H1 (cell line): ENCODE measurements around the gene ZNF415. TPM values are rescaled to one million over a fixed set of nuclear protein-coding genes. Genes with fewer than 3 reads are reported as not detected.

Experiments
- CTCF ChIA-PET: fragments of 300-600 bp; sonication (Branson Sonifier 250); formaldehyde crosslinking; loops from one replicate; lab custom pipeline; 2021; ENCODE audit not compliant: partially characterized antibody; lab: Charles Lee
- POLR2A ChIA-PET: fragments of 300-600 bp; sonication (Branson Sonifier 250); formaldehyde crosslinking; loops from one replicate; lab custom pipeline; 2021; ENCODE audit warnings: inconsistent platforms; ENCODE audit not compliant: partially characterized antibody; lab: Charles Lee
- DNase-seq, 2 experiments: peaks; one replicate each; pipeline versions ENCODE4 v3.0.0 to v3.0.0-alpha.2; 2010 to 2022; ENCODE audit warnings: low spot score in 2 of 2, low read depth in 1 of 2, mixed read lengths in 1 of 2
- FAIRE-seq: peaks from 2 replicates; lab custom pipeline; 2011; peaks lifted over from hg19 to GRCh38; lab: Jason Lieb, UNC
- H2AFZ ChIP-seq: 2 replicates; pipeline ENCODE4 v1.8.1; 2012; ENCODE audit warnings: low read length, inconsistent platforms
- H2AK5ac ChIP-seq: 2 replicates; pipeline ENCODE4 v1.6.1; 2013; ENCODE audit warnings: low read depth, low read length
- H2BK120ac ChIP-seq: replicated peaks from 2 replicates; pipeline ENCODE3; 2013; ENCODE audit warnings: low read depth, low read length, inconsistent platforms
- H2BK12ac ChIP-seq: 2 replicates; pipeline ENCODE4 v1.6.1; 2013; ENCODE audit warnings: low read depth, low read length
- H2BK15ac ChIP-seq: 2 replicates; pipeline ENCODE4 v1.6.1; 2013; ENCODE audit warnings: low read length
- H2BK20ac ChIP-seq: 2 replicates; pipeline ENCODE4 v1.6.1; 2013; ENCODE audit warnings: low read length
- H2BK5ac ChIP-seq: 2 replicates; pipeline ENCODE4 v1.6.1; 2013; ENCODE audit warnings: low read depth, low read length
- H3K14ac ChIP-seq: 2 replicates; pipeline ENCODE4 v1.6.1; 2013; ENCODE audit warnings: inconsistent platforms; ENCODE audit not compliant: insufficient read length
- H3K18ac ChIP-seq: 2 replicates; pipeline ENCODE4 v1.6.1; 2013; ENCODE audit warnings: low read length; ENCODE audit errors: extremely low read depth
- H3K23ac ChIP-seq: 2 replicates; pipeline ENCODE4 v1.6.1; 2013; ENCODE audit warnings: inconsistent platforms; ENCODE audit not compliant: insufficient read length
- H3K23me2 ChIP-seq: 2 replicates; pipeline ENCODE4 v1.6.1; 2013; ENCODE audit warnings: low read depth, low read length
- H3K27ac ChIP-seq: 2 replicates; pipeline ENCODE4 v1.6.1; 2011; ENCODE audit warnings: low read depth, low read length, inconsistent platforms
- H3K27me3 ChIP-seq, 4 experiments: replicated peaks in 1 of 4; 1 replicate in 1 of 4; 2 replicates in 3 of 4; pipeline versions ENCODE4 v1.6.1 to v1.8.1; 2011 to 2013; ENCODE audit warnings: low read length in 3 of 4, mild to moderate bottlenecking in 3 of 4, inconsistent platforms in 2 of 4, mixed read lengths in 2 of 4, moderate library complexity in 1 of 4; ENCODE audit not compliant: control insufficient read depth in 3 of 4, insufficient read depth in 3 of 4; ENCODE audit errors: extremely low read depth in 1 of 4
- H3K36me3 ChIP-seq, 4 experiments: 2 replicates each; pipeline versions ENCODE4 v1.6.1 to v1.8.1; 2011 to 2013; ENCODE audit warnings: mild to moderate bottlenecking in 4 of 4, low read length in 3 of 4, moderate library complexity in 2 of 4, control low read depth in 1 of 4, inconsistent platforms in 1 of 4; ENCODE audit not compliant: insufficient read depth in 4 of 4, control insufficient read depth in 2 of 4
- H3K4ac ChIP-seq: replicated peaks from 2 replicates; pipeline ENCODE3; 2013; ENCODE audit warnings: low read length, low read depth, mixed read lengths, inconsistent platforms; ENCODE audit not compliant: insufficient read length
- H3K4me1 ChIP-seq, 4 experiments: replicated peaks in 1 of 4; 1 replicate in 1 of 4; 2 replicates in 3 of 4; pipeline versions ENCODE4 v1.6.1 to v1.8.1; 2011 to 2013; ENCODE audit warnings: low read length in 3 of 4, inconsistent platforms in 2 of 4, mixed read lengths in 1 of 4; ENCODE audit not compliant: insufficient read depth in 4 of 4, control insufficient read depth in 3 of 4
- H3K4me2 ChIP-seq, 2 experiments: 2 replicates each; pipeline versions ENCODE4 v1.6.1 to v1.8.1; 2011 to 2013; ENCODE audit warnings: low read depth in 2 of 2, low read length in 2 of 2, control low read depth in 1 of 2, inconsistent platforms in 1 of 2, mild to moderate bottlenecking in 1 of 2; ENCODE audit not compliant: insufficient read depth in 1 of 2
- H3K4me3 ChIP-seq, 4 experiments: fragments of 200-600, 300-600 bp in 1 of 4; sonication (generic), shearing (Covaris generic), sonication (Bioruptor Twin) in 1 of 4; 2 replicates each; pipeline versions ENCODE4 v1.5.1 to v1.8.1; 2011 to 2016; ENCODE audit warnings: low read length in 4 of 4, low read depth in 3 of 4, control low read depth in 2 of 4, inconsistent platforms in 2 of 4, mild to moderate bottlenecking in 2 of 4, mixed read lengths in 1 of 4, moderate library complexity in 1 of 4; ENCODE audit not compliant: insufficient read depth in 2 of 4; ENCODE audit errors: extremely low read depth in 1 of 4
- H3K56ac ChIP-seq: replicated peaks from 2 replicates; pipeline ENCODE3; 2013; ENCODE audit warnings: low read depth, mild to moderate bottlenecking, mixed read lengths, low read length, inconsistent platforms; ENCODE audit not compliant: insufficient read length
- H3K79me1 ChIP-seq: 2 replicates; pipeline ENCODE4 v1.6.1; 2013; ENCODE audit warnings: low read depth, low read length, control low read depth
- H3K79me2 ChIP-seq, 2 experiments: 2 replicates each; pipeline versions ENCODE4 v1.6.1 to v1.8.1; 2012 to 2013; ENCODE audit warnings: low read length in 2 of 2, mild to moderate bottlenecking in 2 of 2, inconsistent platforms in 1 of 2; ENCODE audit not compliant: insufficient read depth in 2 of 2, control insufficient read depth in 1 of 2
- H3K9ac ChIP-seq, 4 experiments: replicated peaks in 1 of 4; 1 replicate in 1 of 4; 2 replicates in 3 of 4; pipeline versions ENCODE4 v1.6.1 to v1.8.1; 2011 to 2013; ENCODE audit warnings: low read depth in 3 of 4, low read length in 3 of 4, control low read depth in 2 of 4, mild to moderate bottlenecking in 2 of 4, moderate library complexity in 2 of 4, inconsistent platforms in 1 of 4; ENCODE audit errors: extremely low read depth in 1 of 4
- H3K9me3 ChIP-seq, 2 experiments: 2 replicates each; pipeline versions ENCODE4 v1.6.1 to v1.8.1; 2012 to 2013; ENCODE audit warnings: mild to moderate bottlenecking in 2 of 2, moderate library complexity in 2 of 2, control low read depth in 1 of 2, inconsistent platforms in 1 of 2, low read depth in 1 of 2, low read length in 1 of 2, mixed read lengths in 1 of 2; ENCODE audit not compliant: insufficient read depth in 2 of 2
- H4K20me1 ChIP-seq, 2 experiments: replicated peaks in 1 of 2; 2 replicates each; pipeline versions ENCODE3 to v1.8.1; 2011 to 2013; ENCODE audit warnings: inconsistent platforms in 2 of 2, low read length in 2 of 2, mild to moderate bottlenecking in 1 of 2; ENCODE audit not compliant: insufficient read depth in 2 of 2, control insufficient read depth in 1 of 2
- H4K5ac ChIP-seq: 2 replicates; pipeline ENCODE4 v1.6.1; 2013; ENCODE audit warnings: low read length, low read depth, mixed read lengths, inconsistent platforms; ENCODE audit not compliant: insufficient read length
- H4K8ac ChIP-seq: 2 replicates; pipeline ENCODE4 v1.8.0; 2013; ENCODE audit warnings: mild to moderate bottlenecking, moderate library complexity, low read length, inconsistent platforms; ENCODE audit not compliant: insufficient read depth; ENCODE audit errors: extremely low read depth
- H4K91ac ChIP-seq: replicated peaks from 2 replicates; pipeline ENCODE3; 2013; ENCODE audit warnings: low read length, mixed read lengths, inconsistent platforms; ENCODE audit not compliant: insufficient read length
- CHD2 ChIP-seq: IDR thresholded peaks from 2 replicates; pipeline ENCODE4 v1.6.1; 2012; ENCODE audit warnings: low read length, improper control_type of control experiment
- EP300 ChIP-seq, 2 experiments: IDR thresholded peaks; 1 replicate in 1 of 2; 2 replicates in 1 of 2; pipeline ENCODE4 v1.6.1; 2011 to 2012; ENCODE audit warnings: low read depth in 2 of 2, low read length in 2 of 2, mild to moderate bottlenecking in 2 of 2, borderline replicate concordance in 1 of 2, inconsistent platforms in 1 of 2, moderate library complexity in 1 of 2
- EZH2 ChIP-seq: fragments of 200-600 bp; sonication (generic); IDR thresholded peaks from 2 replicates; pipeline ENCODE4 v1.7.1; 2012; ENCODE audit warnings: low read depth, mild to moderate bottlenecking, moderate library complexity, low read length, inconsistent platforms; ENCODE audit not compliant: severe bottlenecking
- JUN ChIP-seq: IDR thresholded peaks from 2 replicates; pipeline ENCODE4 v1.6.1; 2011; ENCODE audit warnings: low read depth, mild to moderate bottlenecking, improper control_type of control experiment, low read length
- KDM5A ChIP-seq: fragments of 200-600 bp; IDR thresholded peaks from 2 replicates; pipeline ENCODE4 v1.7.1; 2012; ENCODE audit warnings: mild to moderate bottlenecking, low read length, inconsistent platforms, mixed read lengths
- NRF1 ChIP-seq: IDR thresholded peaks from 2 replicates; pipeline ENCODE4 v1.6.1; 2011; ENCODE audit warnings: mild to moderate bottlenecking, low read depth, low read length, improper control_type of control experiment
- WGBS, 2 experiments: shearing (Covaris generic) in 1 of 2; methylation state at CpG; one replicate each; pipeline versions ENCODE4 v1.1.6 to v1.1.7; 2013 to 2015; ENCODE audit warnings: low lambda C conversion rate in 2 of 2, mixed read lengths in 2 of 2, inconsistent platforms in 1 of 2, low coverage in 1 of 2, missing lambda C conversion rate in 1 of 2; ENCODE audit not compliant: insufficient replicate concordance in 2 of 2, insufficient coverage in 1 of 2, insufficient read length in 1 of 2; ENCODE audit errors: extremely low coverage in 1 of 2, missing lambda C conversion rate in 1 of 2; 5-methylcytosine and 5-hydroxymethylcytosine counted together
- polyA plus RNA-seq, 7 experiments: library from polyadenylated mRNA; depleted of rRNA in 3 of 7; stranded (reverse) in 5 of 7; unstranded in 2 of 7; fragments of >200 nt in 5 of 7; fragments of 200-250 nt in 2 of 7; gene quantifications; 1 replicate in 5 of 7; 2 replicates in 1 of 7; 4 replicates in 1 of 7; pipeline versions ENCODE4 v1.2.1 to v1.2.3, GENCODE V29; 2011 to 2013; ENCODE audit warnings: missing spikeins in 2 of 7, mixed read lengths in 2 of 7
- total RNA-seq: library from RNA; stranded (reverse); fragmentation: NEBNext Ultra II Directional; extraction: Animal tissue kit (Norgen Biotek cat#: 25700); gene quantifications from 2 replicates; pipeline ENCODE4 v1.2.1, GENCODE V29; 2021
- TF ChIP-seq, protein P1 (sequence below): IDR thresholded peaks from 2 replicates; pipeline ENCODE4 v1.6.1; 2012; ENCODE audit warnings: low read length, inconsistent platforms
- TF ChIP-seq, protein P2 (sequence below): IDR thresholded peaks from 2 replicates; pipeline ENCODE4 v1.6.1; 2012; ENCODE audit warnings: inconsistent platforms
- TF ChIP-seq, protein P3 (sequence below), 3 experiments: IDR thresholded peaks; 1 replicate in 2 of 3; 2 replicates in 1 of 3; pipeline versions ENCODE4 v1.5.1 to v1.6.1; 2011; ENCODE audit warnings: low read length in 3 of 3, mild to moderate bottlenecking in 3 of 3, inconsistent platforms in 2 of 3, low read depth in 1 of 3, moderate library complexity in 1 of 3; ENCODE audit not compliant: insufficient read depth in 1 of 3; ENCODE audit errors: control extremely low read depth in 1 of 3

Gene ZNF415
- total and polyA plus RNA-seq, 2 of the 8 experiments (the other 6 are each of a cell fraction or from before 2014, with no cell fraction given) = 5.8 to 9.7 TPM

- 85% methylated on average over 2 of the region's 2 CpGs; no CpG with 5 or more reads in 1 of the 2 experiments for WGBS, 2 experiments
- Histone ChIP-seq H3K4me2 (no peak overlapping the region), H4K5ac (no peak overlapping the region), H2BK15ac (no peak overlapping the region), H3K18ac (no peak overlapping the region), H3K79me2 (no peaks in the 10 kb centered on the region), H3K4me3 (no peak overlapping the region), H2AK5ac (no peak overlapping the region), H4K91ac (no peak overlapping the region), H3K4me1 (no peaks in the 10 kb centered on the region), H3K23me2 (no peaks in the 10 kb centered on the region), H3K14ac (no peak overlapping the region), H3K36me3 (peaks cover 2 to 33% (median 17%) of the 10 kb centered on the region in 4 experiments; a peak in 6 of 8 replicates), H3K9ac (no peak overlapping the region), H3K79me1 (no peaks in the 10 kb centered on the region), H3K56ac (no peak overlapping the region), H2BK120ac (no peak overlapping the region), H3K27ac (no peak overlapping the region), H4K20me1 (no peaks in the 10 kb centered on the region), H3K23ac (no peak overlapping the region), H2BK20ac (no peak overlapping the region), H2BK5ac (no peak overlapping the region), H3K27me3 (no peaks in the 10 kb centered on the region), H4K8ac (no peak overlapping the region), H3K4ac (no peak overlapping the region), H2AFZ (no peak overlapping the region), H2BK12ac (no peak overlapping the region), H3K9me3 (no peaks in the 10 kb centered on the region)
- ChIA-PET CTCF (interaction anchor here (1.0 kb wide), 1 partner anchor 11 kb away, joined by 3 read pairs; no protein-coding TSS in a partner anchor), POLR2A (no interaction called here)
- DNase-seq (peak in 1 of 2 experiments; percentile 14), FAIRE-seq (no peak)
- TF ChIP-seq NRF1 (no peak), KDM5A (no peak), CHD2 (no peak), JUN (no peak), EZH2 (no peak), EP300 (IDR thresholded peaks at IDR 0.05; ENCODE audit: borderline replicate concordance in 1 of 2, low read depth in 2 of 2, low read length in 2 of 2) (no peak)
- TF ChIP-seq, protein P1, sequence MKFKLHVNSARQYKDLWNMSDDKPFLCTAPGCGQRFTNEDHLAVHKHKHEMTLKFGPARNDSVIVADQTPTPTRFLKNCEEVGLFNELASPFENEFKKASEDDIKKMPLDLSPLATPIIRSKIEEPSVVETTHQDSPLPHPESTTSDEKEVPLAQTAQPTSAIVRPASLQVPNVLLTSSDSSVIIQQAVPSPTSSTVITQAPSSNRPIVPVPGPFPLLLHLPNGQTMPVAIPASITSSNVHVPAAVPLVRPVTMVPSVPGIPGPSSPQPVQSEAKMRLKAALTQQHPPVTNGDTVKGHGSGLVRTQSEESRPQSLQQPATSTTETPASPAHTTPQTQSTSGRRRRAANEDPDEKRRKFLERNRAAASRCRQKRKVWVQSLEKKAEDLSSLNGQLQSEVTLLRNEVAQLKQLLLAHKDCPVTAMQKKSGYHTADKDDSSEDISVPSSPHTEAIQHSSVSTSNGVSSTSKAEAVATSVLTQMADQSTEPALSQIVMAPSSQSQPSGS = no peak
- TF ChIP-seq, protein P2, sequence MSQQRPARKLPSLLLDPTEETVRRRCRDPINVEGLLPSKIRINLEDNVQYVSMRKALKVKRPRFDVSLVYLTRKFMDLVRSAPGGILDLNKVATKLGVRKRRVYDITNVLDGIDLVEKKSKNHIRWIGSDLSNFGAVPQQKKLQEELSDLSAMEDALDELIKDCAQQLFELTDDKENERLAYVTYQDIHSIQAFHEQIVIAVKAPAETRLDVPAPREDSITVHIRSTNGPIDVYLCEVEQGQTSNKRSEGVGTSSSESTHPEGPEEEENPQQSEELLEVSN = no peak
- TF ChIP-seq, protein P3, sequence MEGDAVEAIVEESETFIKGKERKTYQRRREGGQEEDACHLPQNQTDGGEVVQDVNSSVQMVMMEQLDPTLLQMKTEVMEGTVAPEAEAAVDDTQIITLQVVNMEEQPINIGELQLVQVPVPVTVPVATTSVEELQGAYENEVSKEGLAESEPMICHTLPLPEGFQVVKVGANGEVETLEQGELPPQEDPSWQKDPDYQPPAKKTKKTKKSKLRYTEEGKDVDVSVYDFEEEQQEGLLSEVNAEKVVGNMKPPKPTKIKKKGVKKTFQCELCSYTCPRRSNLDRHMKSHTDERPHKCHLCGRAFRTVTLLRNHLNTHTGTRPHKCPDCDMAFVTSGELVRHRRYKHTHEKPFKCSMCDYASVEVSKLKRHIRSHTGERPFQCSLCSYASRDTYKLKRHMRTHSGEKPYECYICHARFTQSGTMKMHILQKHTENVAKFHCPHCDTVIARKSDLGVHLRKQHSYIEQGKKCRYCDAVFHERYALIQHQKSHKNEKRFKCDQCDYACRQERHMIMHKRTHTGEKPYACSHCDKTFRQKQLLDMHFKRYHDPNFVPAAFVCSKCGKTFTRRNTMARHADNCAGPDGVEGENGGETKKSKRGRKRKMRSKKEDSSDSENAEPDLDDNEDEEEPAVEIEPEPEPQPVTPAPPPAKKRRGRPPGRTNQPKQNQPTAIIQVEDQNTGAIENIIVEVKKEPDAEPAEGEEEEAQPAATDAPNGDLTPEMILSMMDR (IDR thresholded peaks at IDR 0.05; ENCODE audit: control extremely low read depth in 1 of 3, insufficient read depth in 1 of 3, low read depth in 1 of 3, low read length in 3 of 3) = no peak
Observed at GRCh38 chr19:53112286-53112685, 20.4 kb downstream of the ZNF415 start.
